Tibial nerve (tissue), 4 donors: ENCODE data around the gene JADE1. TPM values are rescaled to one million over a fixed set of nuclear protein-coding genes. Genes with fewer than 3 reads are reported as not detected.

Experiments used
- DNase-seq, 2 donors: peaks; one replicate each; pipeline ENCODE4 v3.0.0-alpha.2; 2019; ENCODE audit warnings: low spot score in 2 of 2
- H3K27ac ChIP-seq, 4 donors: fragments of 200-600 bp; sonication (generic) in 3 of 4; one replicate each; pipeline ENCODE4 v1.5.1; 2017 to 2019; ENCODE audit warnings: mild to moderate bottlenecking in 1 of 4
- H3K27me3 ChIP-seq, 2 donors: fragments of 200-600 bp; sonication (generic) in 1 of 2; one replicate each; pipeline versions ENCODE4 v1.5.1 to v1.6.0; 2017 to 2019
- H3K36me3 ChIP-seq, 3 donors: fragments of 200-600 bp; sonication (generic); one replicate each; pipeline ENCODE4 v1.5.1; 2018 to 2019
- H3K4me1 ChIP-seq, 4 donors: fragments of 200-600 bp; sonication (generic) in 3 of 4; one replicate each; pipeline ENCODE4 v1.5.1; 2017 to 2019
- H3K4me3 ChIP-seq, 4 donors: fragments of 200-600 bp; sonication (generic) in 3 of 4; one replicate each; pipeline ENCODE4 v1.5.1; 2017 to 2019; ENCODE audit warnings: mild to moderate bottlenecking in 1 of 4, moderate library complexity in 1 of 4
- H3K9me3 ChIP-seq, 4 donors: fragments of 200-600 bp; sonication (generic) in 3 of 4; one replicate each; pipeline ENCODE4 v1.5.1; 2017 to 2019
- CTCF ChIP-seq, 5 experiments: fragments of 200-600 bp in 3 of 5; fragments of 450-650 bp in 2 of 5; sonication (generic) in 3 of 5; IDR thresholded peaks; one replicate each; pipeline ENCODE4 v1.5.1; 2016 to 2019; ENCODE audit warnings: antibody characterized with exemption in 5 of 5, mild to moderate bottlenecking in 3 of 5, moderate library complexity in 2 of 5
- EP300 ChIP-seq, 2 donors: sonication (generic); formaldehyde crosslinking; IDR thresholded peaks; one replicate each; pipeline ENCODE4 v1.6.1; 2017; ENCODE audit warnings: antibody characterized with exemption in 2 of 2, mild to moderate bottlenecking in 1 of 2
- POLR2A ChIP-seq, 2 donors: fragments of 450-650 bp; IDR thresholded peaks; one replicate each; pipeline ENCODE4 v1.6.1; 2017; ENCODE audit warnings: antibody characterized with exemption in 2 of 2, mild to moderate bottlenecking in 2 of 2, moderate library complexity in 2 of 2
- WGBS, 2 donors: methylation state at CpG; one replicate each; pipeline ENCODE4 v1.1.5; 2018; 5-methylcytosine and 5-hydroxymethylcytosine counted together
- total RNA-seq, 4 donors: library from RNA; depleted of rRNA; stranded (reverse); fragments of >200 nt; gene quantifications; one replicate each; pipeline ENCODE4 v1.1.0, GENCODE V29; 2016

Gene JADE1
- total RNA-seq, 4 donors from 2014 or later, result 55.7 to 68.7 (median 65.8) TPM

GRCh38 chr4:128818442-128818841 lies 8.9 kb downstream of the JADE1 start:
- H3K27ac ChIP-seq, result no peak overlapping the region
- no peak overlapping the region for H3K4me3 ChIP-seq
- no peaks in the 10 kb centered on the region for H3K27me3 ChIP-seq
- no peaks in the 10 kb centered on the region for H3K9me3 ChIP-seq
- peaks cover 0 to 58% (median 2%) of the 10 kb centered on the region in 4 donors for H3K4me1 ChIP-seq
- no peak for TF ChIP-seq CTCF (IDR thresholded peaks at IDR 0.05)
- TF ChIP-seq EP300 (IDR thresholded peaks at IDR 0.05), result no peak
- no peak for TF ChIP-seq POLR2A (IDR thresholded peaks at IDR 0.05)
- DNase-seq, result no peak
- H3K36me3 ChIP-seq, result peaks cover 0 to 5% (median 0%) of the 10 kb centered on the region in 3 donors
- WGBS, 2 donors, result 95 to 98% methylated on average over 4 of the region's 4 CpGs

- DNase-seq, result no peak
- Histone ChIP-seq H3K27me3 (no peaks in the 10 kb centered on the region), H3K4me3 (no peak overlapping the region), H3K27ac (no peak overlapping the region), H3K4me1 (peaks cover 0 to 54% (median 2%) of the 10 kb centered on the region in 4 donors), H3K36me3 (peaks cover 0 to 5% (median 0%) of the 10 kb centered on the region in 3 donors), H3K9me3 (no peaks in the 10 kb centered on the region)
- 86 to 94% methylated on average over 6 of the region's 6 CpGs for WGBS, 2 donors
- no peak for TF ChIP-seq CTCF (IDR thresholded peaks at IDR 0.05)
- no peak for TF ChIP-seq POLR2A (IDR thresholded peaks at IDR 0.05)
- TF ChIP-seq EP300 (IDR thresholded peaks at IDR 0.05), result no peak
Observed at GRCh38 chr4:128819082-128819742, 9.7 kb downstream of the JADE1 start.

GRCh38 chr4:128820671-128821070 lies 11.2 kb downstream of the JADE1 start:
- WGBS, 2 donors, result 82 to 83% methylated on average over 3 of the region's 3 CpGs
- DNase-seq, result no peak
- TF ChIP-seq EP300 (IDR thresholded peaks at IDR 0.05), result no peak
- TF ChIP-seq CTCF (IDR thresholded peaks at IDR 0.05), result no peak
- TF ChIP-seq POLR2A (IDR thresholded peaks at IDR 0.05), result no peak
- no peak overlapping the region for H3K4me3 ChIP-seq
- H3K9me3 ChIP-seq, result no peaks in the 10 kb centered on the region
- no peak overlapping the region for H3K27ac ChIP-seq
- H3K4me1 ChIP-seq, result peaks cover 0 to 63% (median 14%) of the 10 kb centered on the region in 4 donors
- no peaks in the 10 kb centered on the region for H3K27me3 ChIP-seq
- H3K36me3 ChIP-seq, result peaks cover 0 to 5% (median 0%) of the 10 kb centered on the region in 3 donors

- H3K9me3 ChIP-seq, result no peaks in the 10 kb centered on the region
- H3K4me3 ChIP-seq, result no peak overlapping the region
- no peak for DNase-seq
- no peak for TF ChIP-seq CTCF (IDR thresholded peaks at IDR 0.05)
- TF ChIP-seq EP300 (IDR thresholded peaks at IDR 0.05), result no peak
- TF ChIP-seq POLR2A (IDR thresholded peaks at IDR 0.05), result no peak
- peaks cover 0 to 5% (median 0%) of the 10 kb centered on the region in 3 donors for H3K36me3 ChIP-seq
- H3K27ac ChIP-seq, result no peak overlapping the region
- 97 to 100% methylated on average over 2 of the region's 2 CpGs for WGBS, 2 donors
- peaks cover 0 to 63% (median 18%) of the 10 kb centered on the region in 4 donors for H3K4me1 ChIP-seq
- no peaks in the 10 kb centered on the region for H3K27me3 ChIP-seq
Observed at GRCh38 chr4:128821151-128821550, 11.7 kb downstream of the JADE1 start.

GRCh38 chr4:128823025-128823661 lies 13.6 kb downstream of the JADE1 start:
- Histone ChIP-seq H3K9me3 (no peaks in the 10 kb centered on the region), H3K4me3 (no peak overlapping the region), H3K27me3 (no peaks in the 10 kb centered on the region), H3K27ac (no peak overlapping the region), H3K4me1 (peaks cover 0 to 65% (median 27%) of the 10 kb centered on the region in 4 donors), H3K36me3 (no peaks in the 10 kb centered on the region)
- DNase-seq, result no peak
- TF ChIP-seq EP300 (IDR thresholded peaks at IDR 0.05) (no peak), POLR2A (IDR thresholded peaks at IDR 0.05) (no peak), CTCF (IDR thresholded peaks at IDR 0.05) (no peak)
- WGBS, 2 donors, result 46 to 50% methylated on average over 1 of the region's 1 CpG
